Activated gamma-delta T cell treated with Interleukin-2 at 50 U/mL for 16 hours (primary cell): ENCODE results near the gene SCO2.

Experiments
- DNase-seq: peaks from one replicate; pipeline ENCODE4 v3.0.0-alpha.2; 2020

SCO2 gene

GRCh38 chr22:50517495-50518260 is 7.7 kb downstream of the SCO2 start:
- no peak for DNase-seq

DNA sequence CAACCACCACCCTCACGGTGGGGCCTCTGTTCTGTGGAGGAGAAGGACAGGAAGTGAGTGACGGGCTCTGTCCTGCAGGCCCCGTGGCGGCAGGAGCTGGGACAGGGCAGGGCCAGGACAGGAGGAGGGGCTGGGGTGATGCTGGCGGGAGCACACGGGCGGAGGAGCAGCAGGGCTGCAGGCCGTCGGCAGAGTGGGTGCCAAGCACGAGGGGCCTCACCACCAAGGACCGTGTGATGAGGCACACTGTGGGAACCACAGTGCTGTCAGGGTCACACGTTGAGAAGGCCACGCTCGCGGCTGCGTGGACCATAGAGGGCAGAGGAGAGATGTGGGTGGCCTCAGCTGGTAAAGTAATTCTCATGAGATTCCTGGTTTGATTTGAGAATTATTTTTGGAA is 8.5 kb downstream of the SCO2 start:
- no peak for DNase-seq

DNA sequence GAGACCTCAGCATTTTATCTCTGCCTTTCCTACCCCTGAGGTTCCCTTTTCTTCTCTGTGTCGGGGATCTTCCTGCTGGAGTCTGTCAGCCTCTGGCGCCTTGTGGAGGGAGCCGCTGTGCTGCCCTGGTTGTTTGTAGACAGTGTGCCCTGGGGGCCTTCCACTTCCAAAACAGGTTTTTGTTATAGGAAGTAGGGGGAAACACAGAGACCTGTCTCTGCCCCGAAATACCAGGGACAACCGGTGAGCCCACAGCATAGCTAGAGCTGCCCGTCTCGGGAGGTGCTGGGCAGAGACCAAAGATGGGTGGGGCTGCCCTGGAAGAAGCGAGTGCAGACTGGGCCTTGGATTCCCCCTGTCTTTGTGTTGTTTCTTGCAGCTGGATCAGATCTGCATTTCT is 9.3 kb downstream of the SCO2 start:
- no peak for DNase-seq

DNA sequence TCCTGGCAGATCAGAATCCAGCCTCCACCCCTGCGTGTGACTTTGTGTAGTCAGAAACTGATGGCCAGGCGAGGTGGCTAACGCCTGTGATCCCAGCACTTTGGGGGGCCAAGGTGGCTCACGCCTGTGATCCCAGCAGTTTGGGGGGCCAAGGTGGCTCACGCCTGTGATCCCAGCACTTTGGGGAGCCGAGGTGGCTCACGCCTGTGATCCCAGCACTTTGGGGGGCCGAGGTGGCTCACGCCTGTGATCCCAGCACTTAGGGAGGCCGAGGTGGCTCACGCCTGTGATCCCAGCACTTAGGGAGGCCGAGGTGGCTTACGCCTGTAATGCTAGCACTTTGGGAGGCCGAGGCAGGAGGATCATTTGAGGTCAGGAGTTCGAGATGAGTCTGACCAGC is 12.2 kb downstream of the SCO2 start:
- no peak for DNase-seq

DNA sequence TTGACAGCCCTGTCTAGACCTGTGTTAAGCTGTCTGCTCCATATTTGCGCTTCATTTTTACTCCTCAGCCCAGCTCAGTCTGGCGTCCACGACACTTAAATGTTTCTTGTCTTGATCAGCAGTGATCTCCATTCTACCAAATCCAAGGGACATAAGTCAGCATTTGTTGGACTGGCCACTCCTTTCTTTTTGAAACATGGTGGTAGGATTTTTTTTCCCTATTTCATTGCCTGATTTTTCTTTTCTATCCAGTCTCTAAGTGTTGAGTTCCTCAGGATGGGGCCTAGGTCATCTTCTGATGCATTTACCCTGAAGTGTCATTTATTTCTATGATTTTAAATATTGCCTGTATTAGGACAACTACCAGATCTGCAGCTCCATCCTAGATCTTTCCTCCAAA is 16.5 kb downstream of the SCO2 start:
- no peak for DNase-seq

DNA sequence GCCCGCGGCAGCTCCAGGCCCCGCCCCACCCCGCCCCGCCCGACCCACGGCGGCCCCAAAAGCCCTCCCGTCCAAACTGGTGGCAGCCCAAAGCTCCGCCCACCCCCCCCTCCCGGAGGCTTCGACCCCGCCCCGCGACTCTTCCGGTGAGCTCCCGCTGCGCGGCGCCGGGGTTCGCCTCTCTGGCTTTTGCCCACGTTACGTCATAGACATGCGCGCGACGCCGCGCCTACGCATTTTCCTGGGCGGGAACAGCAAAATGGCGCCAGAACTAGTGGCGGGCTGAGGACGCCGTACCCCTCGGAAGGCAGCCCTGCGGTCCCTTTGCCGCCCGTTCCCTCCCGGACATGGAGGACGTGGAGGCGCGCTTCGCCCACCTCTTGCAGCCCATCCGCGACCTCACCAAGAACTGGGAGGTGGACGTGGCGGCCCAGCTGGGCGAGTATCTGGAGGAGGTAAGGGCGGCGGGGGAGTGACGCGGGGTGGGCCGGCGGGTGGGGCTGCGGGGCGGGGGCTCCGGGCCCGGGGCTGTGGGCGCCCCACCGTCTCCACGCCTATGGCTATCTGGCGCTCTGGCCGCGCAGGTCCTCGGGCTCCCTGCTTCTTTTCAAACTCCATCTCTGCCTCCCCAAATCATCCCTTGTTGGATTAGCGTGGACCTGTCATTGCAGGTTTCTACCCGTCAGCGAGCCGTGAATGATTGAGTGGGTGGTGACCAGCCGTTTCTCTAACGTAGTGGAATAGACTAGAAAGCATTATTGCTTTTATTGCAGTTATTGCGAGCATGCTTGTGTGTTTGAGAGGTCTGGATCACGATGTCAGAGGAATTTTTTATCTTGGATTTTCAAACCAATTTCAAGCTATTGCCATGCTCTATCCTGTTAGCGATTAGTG is 17.2 kb downstream of the SCO2 start, which contains the start of gene NCAPH2:
NCAPH2 (plus strand) TSS at position 234 of the 894 bp plus-strand sequence; CDS start at position 348, 114 bp downstream.
- DNase-seq, result peak; percentile 97

DNA sequence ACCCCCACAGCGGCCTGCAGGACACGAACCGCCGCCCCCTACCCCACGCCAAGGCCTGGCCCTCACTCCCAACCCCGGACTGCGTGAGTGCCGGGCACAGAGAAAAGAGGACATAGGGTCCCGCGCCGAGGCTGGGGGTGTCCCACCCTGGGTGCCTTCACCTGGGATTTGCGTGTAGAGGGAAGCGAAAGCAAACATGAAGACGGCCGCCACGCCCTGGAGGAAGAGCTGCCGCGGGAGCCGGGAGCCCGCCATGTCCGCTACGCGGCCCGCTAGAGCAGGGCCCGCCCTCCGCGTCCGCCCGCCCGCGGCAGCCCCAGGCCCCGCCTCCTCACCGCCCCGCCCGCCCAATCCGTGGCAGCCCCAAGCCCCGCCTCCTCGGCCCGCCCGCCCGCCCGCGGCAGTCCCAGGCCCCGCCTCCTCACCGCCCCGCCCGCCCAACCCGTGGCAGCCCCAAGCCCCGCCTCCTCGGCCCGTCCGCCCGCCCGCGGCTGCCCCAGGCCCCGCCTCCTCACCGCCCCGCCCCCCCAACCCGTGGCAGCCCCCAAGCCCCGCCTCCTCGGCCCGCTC is 17.9 kb downstream of the SCO2 start, which contains the start of gene LMF2:
LMF2 (minus strand) TSS at position 282 of the 570 bp plus-strand sequence; CDS start at position 255, 27 bp downstream.
- peak; percentile 92 for DNase-seq

DNA sequence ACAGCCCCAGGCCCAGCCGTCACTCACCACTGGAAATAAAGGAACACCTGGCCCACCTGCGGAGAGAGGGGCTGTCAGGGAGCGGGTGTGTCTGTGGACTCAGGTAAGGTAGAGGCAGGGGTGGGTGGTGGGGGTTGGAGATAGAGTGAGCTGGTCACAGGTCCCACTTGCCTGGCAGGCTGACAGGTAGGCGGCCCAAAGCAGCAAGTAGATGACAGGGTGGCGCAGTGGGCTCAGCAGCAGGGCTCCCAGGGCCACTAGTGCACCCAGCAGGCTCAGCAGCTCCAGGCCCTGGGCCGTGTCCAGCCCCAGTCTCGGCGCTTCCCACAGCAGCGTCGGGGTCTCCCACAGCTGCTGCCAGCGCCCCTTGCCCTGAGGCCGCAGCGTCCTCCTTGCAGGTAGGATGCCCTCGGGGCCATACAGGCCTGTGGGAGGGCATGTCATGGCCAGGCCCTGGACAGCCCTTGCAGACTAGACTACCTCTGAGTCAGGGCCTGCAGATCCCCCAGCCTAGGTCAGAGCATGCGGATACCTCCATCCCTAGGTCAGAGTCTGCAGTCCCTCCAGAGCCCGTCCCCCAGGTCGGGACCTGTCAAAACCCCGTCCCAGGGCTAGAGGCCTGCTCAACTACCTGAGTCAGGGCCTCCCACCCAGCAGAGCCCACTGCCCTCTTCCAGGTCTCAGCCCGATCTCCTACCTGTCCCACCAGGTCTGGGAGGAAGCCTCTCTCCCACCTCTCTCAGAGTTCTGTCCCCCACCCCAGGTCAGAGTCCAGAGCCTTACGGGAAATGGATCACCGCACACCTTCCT is 18.6 kb downstream of the SCO2 start:
- no peak for DNase-seq

DNA sequence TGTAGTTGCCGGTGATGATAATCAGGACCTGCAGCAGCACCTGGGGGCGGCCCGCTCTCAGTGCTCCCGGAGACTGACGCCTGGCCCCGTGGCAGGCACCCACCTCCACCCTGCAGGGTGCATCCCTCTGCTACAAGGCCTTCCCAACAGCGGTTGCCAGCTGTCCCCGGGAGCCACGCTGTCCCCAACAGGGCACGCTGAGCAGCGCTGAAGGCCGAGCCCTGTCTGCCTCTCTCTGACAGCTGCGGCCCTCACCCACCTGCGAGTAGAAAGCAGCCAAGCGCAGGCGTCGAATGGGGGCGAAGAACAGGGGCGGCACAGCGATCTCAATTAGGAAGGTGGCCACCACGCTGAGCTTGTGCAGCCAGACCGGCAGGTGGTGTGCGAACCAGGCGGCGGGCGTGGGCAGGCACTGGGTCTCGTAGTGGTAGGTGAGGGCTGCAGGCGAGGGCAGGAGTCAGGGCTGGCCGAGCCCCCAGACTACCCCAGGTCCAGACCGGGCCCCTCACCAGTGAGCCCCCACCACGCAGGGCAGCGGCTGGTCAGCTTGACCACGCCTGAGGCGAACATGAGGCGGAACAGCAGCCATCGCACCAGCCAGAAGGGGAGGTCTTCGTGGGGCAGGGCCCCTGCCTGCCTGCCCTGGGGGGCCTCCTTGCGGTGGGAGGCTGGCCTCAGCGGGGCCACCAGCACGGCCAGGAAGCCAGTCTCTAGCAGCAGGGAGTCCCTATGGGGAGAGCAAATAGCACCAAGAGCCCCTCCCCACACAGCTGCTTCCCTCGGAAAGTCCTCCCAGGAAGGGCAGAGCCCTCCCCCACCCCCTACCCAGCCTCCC is 19.4 kb downstream of the SCO2 start:
- no peak for DNase-seq

DNA sequence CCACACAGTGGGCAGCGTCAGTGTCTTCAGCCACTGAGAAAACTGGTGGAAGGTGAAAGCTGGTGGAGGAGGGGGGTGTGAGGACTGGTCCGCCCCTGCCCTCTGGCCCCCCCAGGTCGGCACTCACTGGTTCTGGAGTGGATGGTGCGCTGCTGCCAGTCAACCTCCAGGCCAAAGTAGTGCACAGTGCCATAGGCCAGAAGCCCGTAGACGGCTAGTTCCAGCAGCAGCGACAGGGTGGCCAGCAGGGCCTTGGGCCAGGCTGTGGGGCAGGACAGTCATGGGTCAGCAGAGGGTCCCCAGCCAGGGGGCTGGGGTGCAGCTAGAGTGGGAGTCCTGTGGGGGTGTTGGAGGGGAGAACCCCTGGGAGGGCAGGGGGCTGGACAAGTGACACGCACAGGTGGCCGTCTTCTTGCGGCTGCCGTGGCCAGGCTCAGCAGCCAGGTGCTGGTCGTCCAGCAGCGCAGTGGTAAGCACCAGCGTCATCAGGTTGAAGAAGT is 20.1 kb downstream of the SCO2 start:
- DNase-seq, result no peak

GRCh38 chr22:50504369-50505211 is 20.8 kb downstream of the SCO2 start:
- DNase-seq, result no peak

- no peak for DNase-seq
Measured at GRCh38 chr22:50503475-50504145, 21.8 kb downstream of the SCO2 start.

GRCh38 chr22:50502628-50503474 is 22.5 kb downstream of the SCO2 start:
- DNase-seq, result no peak

DNA sequence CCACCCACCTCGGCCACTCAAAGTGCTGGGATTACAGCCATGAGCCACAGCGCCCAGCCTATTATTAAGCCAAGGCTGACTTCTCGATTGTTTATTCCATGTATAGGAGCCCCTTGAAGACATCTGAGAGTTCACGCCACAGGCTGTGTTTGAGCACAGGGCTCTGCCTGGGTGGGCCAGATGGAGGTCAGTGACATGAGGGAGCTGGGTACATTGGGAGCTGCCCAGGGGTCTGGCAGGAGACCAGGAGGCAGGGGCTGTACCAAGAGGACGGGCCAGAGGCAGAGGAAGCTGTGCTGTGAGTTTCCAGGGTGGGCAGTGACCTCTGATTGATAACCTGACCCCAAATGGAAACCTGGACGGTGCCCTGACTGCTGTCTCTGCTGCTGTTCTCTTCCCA is 23.3 kb downstream of the SCO2 start:
- DNase-seq, result no peak

DNA sequence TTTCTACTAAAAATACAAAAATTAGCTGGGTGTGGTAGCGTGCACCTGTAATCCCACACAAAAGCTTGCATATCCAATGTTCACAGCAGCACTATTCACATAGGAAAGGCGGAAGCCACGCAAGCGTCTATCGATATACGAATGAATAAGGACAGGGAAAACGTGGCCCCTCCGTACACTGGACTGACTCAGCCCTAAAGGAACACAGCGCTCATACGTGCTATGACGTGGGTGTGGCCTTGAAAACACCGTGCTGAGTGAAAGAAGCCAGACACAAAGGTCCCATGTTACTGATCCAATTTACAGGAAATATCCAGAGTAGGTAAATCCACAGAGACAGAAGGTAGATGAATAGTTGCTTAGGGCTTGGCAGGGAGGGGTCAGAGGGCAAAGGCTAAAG is 24.9 kb downstream of the SCO2 start:
- DNase-seq, result no peak

DNA sequence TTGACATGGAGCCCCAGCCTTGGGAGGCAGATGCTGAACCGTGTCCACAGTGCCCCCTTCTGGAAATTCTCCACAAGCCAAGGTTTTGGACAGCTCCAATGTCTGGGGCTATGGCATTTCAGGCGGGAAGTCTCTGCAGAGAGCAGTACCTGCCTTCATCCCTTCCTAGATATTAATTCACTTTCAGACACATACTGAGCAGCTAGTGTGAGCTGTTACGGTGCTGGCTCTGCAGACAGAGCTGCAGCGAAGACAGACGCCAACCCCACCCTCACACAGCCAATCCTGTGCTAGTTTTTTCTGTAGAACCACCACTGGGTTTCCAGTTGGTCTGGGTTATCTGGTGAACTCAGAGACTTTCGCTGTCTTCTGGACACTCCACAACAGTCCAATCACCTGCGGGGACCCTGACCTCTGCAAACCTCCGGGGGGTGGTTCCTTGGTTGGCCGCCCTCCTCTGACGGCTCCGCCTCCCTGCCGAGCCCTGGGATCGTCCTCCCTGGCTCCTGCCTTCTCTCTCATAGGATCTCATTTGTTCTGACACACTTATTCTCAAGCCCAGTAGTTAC is 27.0 kb downstream of the SCO2 start:
- DNase-seq, result peak; percentile 69

- no peak for DNase-seq
Measured at GRCh38 chr22:50497093-50497492, 28.3 kb downstream of the SCO2 start.

DNA sequence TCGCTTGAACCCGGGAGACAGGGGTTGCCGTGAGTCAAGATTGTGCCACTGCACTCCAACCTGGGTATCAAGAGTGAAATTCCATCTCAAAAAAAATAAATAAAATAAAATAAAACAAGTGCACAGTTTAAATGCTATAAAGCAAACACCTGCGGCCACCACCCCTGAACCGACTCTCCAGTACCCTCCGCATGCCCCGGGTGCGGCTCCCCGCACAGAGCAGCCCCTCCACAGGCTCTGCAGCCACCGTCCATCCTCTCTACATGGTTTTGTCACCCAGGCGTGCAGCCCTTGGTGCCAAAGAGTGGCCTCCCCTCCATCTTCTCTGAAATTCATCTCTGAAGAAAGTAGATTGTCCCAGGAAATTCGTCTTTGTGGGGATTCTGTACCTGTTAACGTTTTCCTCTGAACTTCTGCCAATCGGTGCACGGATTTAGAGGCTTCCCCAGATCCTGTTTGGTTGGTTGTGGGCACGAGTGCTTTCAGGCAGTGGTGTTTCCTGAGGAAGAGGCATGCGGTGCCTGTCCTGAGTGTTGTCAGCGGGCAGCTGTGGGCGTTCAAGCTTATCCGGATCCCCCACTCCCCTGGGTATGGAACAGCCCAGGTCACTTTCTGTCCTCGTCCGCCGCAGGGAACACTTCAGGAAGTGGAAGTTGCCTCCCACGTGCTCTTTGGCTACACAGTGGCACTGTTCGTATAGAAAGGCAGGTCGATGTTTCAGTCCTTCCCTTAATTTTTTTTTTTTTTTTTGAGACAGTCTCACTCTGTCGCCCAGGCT is 34.7 kb downstream of the SCO2 start:
- DNase-seq, result no peak
